ENCODE results near the gene ZNF474. TPM values are rescaled to one million over a fixed set of nuclear protein-coding genes. Genes with fewer than 3 reads are reported as not detected.

Gene ZNF474
- total and polyA plus RNA-seq, 2 of the 4 experiments (the other 2 are of a cell fraction) = 0.24 to 0.54 TPM

- Histone ChIP-seq H2BK120ac (ENCODE audit: low read depth, low read length) (peak overlapping the region; percentile 84), H3K4me2 (ENCODE audit: low read depth, low read length) (peak overlapping the region; percentile 43), H2AFZ (replicated peaks; ENCODE audit: low read length, poor library complexity) (no peak overlapping the region), H3K79me1 (ENCODE audit: low read depth in 1 of 2, low read length in 2 of 2) (peaks cover 10 to 21% of the 10 kb centered on the region in 2 experiments; a peak in 3 of 4 replicates), H3K9ac (ENCODE audit: low read depth, low read length) (no peak overlapping the region), H2BK20ac (ENCODE audit: low read depth, low read length) (peak overlapping the region; percentile 92), H3K18ac (ENCODE audit: low read depth, low read length) (peak overlapping the region; percentile 87), H3K4me3 (ENCODE audit: insufficient read depth, low read depth, low read length) (no peak overlapping the region), H3K36me3 (ENCODE audit: control insufficient read depth, insufficient read depth, low read length) (no peaks in the 10 kb centered on the region), H3K27ac (ENCODE audit: insufficient read depth, low read length) (peak overlapping the region; percentile 44), H3K4me1 (ENCODE audit: control insufficient read depth, insufficient read depth, low read length) (peaks cover 34% of the 10 kb centered on the region), H3K9me1 (ENCODE audit: insufficient read depth, low read length) (peaks cover 19% of the 10 kb centered on the region), H2BK5ac (ENCODE audit: low read depth, low read length, poor library complexity, severe bottlenecking) (peak overlapping the region; percentile 98), H4K8ac (ENCODE audit: low read depth in 2 of 2, low read length in 2 of 2) (peak overlapping the region; percentile 47 to 91; a peak in 3 of 4 replicates), H3K9me3 (ENCODE audit: control insufficient read depth, insufficient read depth, low read length) (no peaks in the 10 kb centered on the region), H3K56ac (ENCODE audit: extremely low read depth, insufficient read depth, low read length) (peak overlapping the region; percentile 39; the same call in 1 of the 2 replicates), H2AK9ac (replicated peaks; ENCODE audit: low read depth, low read length, poor library complexity) (peak overlapping the region; percentile 67), H3K27me3 (ENCODE audit: control insufficient read depth, insufficient read depth, low read length) (no peaks in the 10 kb centered on the region), H4K91ac (ENCODE audit: insufficient read depth, low read depth, low read length) (peak overlapping the region; percentile 92), H2BK15ac (ENCODE audit: low read depth, low read length) (peak overlapping the region; percentile 66; the same call in 2 of the 3 replicates), H4K5ac (ENCODE audit: low read depth, low read length) (peak overlapping the region; percentile 62), H3K4ac (ENCODE audit: low read depth, low read length) (peak overlapping the region; percentile 85), H3K14ac (replicated peaks; ENCODE audit: low read depth, low read length) (peak overlapping the region; percentile 49), H4K20me1 (ENCODE audit: insufficient read depth, low read length) (no peaks in the 10 kb centered on the region), H3K23ac (ENCODE audit: low read depth, low read length) (peak overlapping the region; percentile 75), H2AK5ac (ENCODE audit: low read depth, low read length) (peak overlapping the region; percentile 61; the same call in 1 of the 2 replicates)
- TF ChIP-seq, protein P1, sequence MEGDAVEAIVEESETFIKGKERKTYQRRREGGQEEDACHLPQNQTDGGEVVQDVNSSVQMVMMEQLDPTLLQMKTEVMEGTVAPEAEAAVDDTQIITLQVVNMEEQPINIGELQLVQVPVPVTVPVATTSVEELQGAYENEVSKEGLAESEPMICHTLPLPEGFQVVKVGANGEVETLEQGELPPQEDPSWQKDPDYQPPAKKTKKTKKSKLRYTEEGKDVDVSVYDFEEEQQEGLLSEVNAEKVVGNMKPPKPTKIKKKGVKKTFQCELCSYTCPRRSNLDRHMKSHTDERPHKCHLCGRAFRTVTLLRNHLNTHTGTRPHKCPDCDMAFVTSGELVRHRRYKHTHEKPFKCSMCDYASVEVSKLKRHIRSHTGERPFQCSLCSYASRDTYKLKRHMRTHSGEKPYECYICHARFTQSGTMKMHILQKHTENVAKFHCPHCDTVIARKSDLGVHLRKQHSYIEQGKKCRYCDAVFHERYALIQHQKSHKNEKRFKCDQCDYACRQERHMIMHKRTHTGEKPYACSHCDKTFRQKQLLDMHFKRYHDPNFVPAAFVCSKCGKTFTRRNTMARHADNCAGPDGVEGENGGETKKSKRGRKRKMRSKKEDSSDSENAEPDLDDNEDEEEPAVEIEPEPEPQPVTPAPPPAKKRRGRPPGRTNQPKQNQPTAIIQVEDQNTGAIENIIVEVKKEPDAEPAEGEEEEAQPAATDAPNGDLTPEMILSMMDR (conservative IDR thresholded peaks at IDR 0.05; ENCODE audit: low read depth, low read length) = no peak
- no peak for TF ChIP-seq BHLHE40 (IDR thresholded peaks at IDR 0.05; ENCODE audit: low read depth, low read length)
- peak; percentile 26 for DNase-seq
- WGBS, 2 experiments (ENCODE audit: extremely low coverage in 2 of 2, insufficient read length in 1 of 2) = 86% methylated on average over 1 of the region's 4 CpGs; no CpG with 5 or more reads in 1 of the 2 experiments
- in situ Hi-C loops (cut with MboI; ENCODE audit: low sequenced_read_pairs) = loop anchor here (10.0 kb wide), 1 partner anchor 189 kb away; the partner anchor contains the start of gene SRFBP1
- CTCF ChIA-PET = interaction anchor here (0.6 to 2.9 kb wide), 7 partner anchors 9 to 269 kb away, joined by 3 to 12 read pairs (median 5); no protein-coding TSS in a partner anchor
- intact Hi-C loops (cut with micrococcal nuclease) = loop anchor here (1.0 kb wide), 3 partner anchors 24 to 184 kb away; partner anchors contain the start of genes LOX and ZNF474
- POLR2A ChIA-PET (ENCODE audit: unreplicated experiment) = no interaction called here
- no peak for ATAC-seq (ENCODE audit: low read depth)
- no TSS peak for BruUV-seq (replicated peaks)
- dilution Hi-C loops (cut with HindIII; ENCODE audit: low sequenced_read_pairs, unreplicated experiment) = no loop called here
Observed at GRCh38 chr5:122153774-122154173, 24.4 kb downstream of the ZNF474 start.
